CD4-positive, alpha-beta T cell treated with Interleukin-6 for 4 hours (primary cell): ENCODE measurements around the gene DPAGT1.

Experiments
- DNase-seq: peaks from one replicate; pipeline ENCODE4 v3.0.0-alpha.2; 2020; ENCODE audit warnings: mixed read lengths

Gene DPAGT1

GRCh38 chr11:119057000-119057769 lies 44.5 kb downstream of the DPAGT1 start, which contains the start of gene HYOU1:
Gene HYOU1 (minus strand): TSS chr11:119057205. CDS start chr11:119056160, 1,045 bp downstream.
- DNase-seq = peak; percentile 100

GRCh38 chr11:119056421-119056999 lies 45.1 kb downstream of the DPAGT1 start:
- peak; percentile 50 for DNase-seq

DNA sequence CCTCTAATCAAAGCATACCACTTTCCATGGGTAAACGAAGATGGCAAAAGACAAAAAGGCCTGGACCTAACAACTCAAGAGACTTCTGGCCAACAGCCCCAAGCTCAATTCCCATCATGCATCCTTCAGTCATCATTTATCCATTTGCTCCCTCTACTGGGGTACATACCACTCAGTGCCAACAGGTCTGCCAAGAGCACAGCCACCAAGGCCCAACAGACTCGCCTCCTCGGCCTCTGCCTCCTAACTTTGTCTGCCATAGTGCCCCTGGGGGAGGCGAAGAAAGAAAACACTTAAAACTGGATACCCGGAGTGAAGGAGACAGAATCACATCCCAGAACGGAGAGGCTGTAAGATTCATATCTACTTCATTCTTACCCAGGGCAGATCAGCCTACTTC lies 45.8 kb downstream of the DPAGT1 start:
- no peak for DNase-seq

GRCh38 chr11:119054418-119054817 lies 47.2 kb downstream of the DPAGT1 start:
- no peak for DNase-seq

GRCh38 chr11:119052163-119052814 lies 49.4 kb downstream of the DPAGT1 start:
- no peak for DNase-seq

GRCh38 chr11:119051440-119052162 lies 50.1 kb downstream of the DPAGT1 start:
- no peak for DNase-seq

- no peak for DNase-seq
Observed at GRCh38 chr11:119049081-119049480, 52.6 kb downstream of the DPAGT1 start.

- DNase-seq = no peak
Observed at GRCh38 chr11:119048644-119049043, 53.0 kb downstream of the DPAGT1 start.

- DNase-seq = no peak
Observed at GRCh38 chr11:119047205-119047604, 54.4 kb downstream of the DPAGT1 start.
